HG03469 (cell line): ENCODE measurements around the gene STAMBPL1.
"Not testable (repeated sequence)": the region's sequence is repeated elsewhere in the genome, so short reads cannot be mapped to it uniquely, and the experiment has no call there.

Experiments
- ATAC-seq: cut with Tn5 transposase; IDR thresholded peaks from one replicate; pipeline ENCODE4 v1.9.1; 2021; ENCODE audit warnings: mild to moderate bottlenecking, moderate library complexity, moderate number of reproducible peaks; ENCODE audit not compliant: unreplicated experiment

Gene STAMBPL1

DNA sequence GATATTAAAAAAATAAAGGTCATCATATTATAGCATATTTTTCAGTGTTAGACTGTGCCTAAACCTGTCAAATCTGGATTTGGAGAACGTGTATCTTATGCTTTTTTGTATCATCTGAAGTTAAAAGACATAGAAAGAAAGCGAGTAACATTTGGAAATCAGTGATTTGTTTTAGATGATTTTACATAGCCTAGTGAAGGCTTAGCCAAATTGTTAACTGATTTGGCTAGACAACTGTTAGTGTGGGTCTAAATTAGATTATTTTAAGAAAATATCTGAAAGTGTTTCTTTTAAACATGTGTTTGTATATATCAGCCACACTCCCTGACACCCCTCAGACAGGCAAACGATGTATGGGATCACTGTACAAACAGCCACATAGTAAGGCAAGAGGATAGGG, 36.9 kb downstream of the STAMBPL1 start:
- no peak for ATAC-seq

DNA sequence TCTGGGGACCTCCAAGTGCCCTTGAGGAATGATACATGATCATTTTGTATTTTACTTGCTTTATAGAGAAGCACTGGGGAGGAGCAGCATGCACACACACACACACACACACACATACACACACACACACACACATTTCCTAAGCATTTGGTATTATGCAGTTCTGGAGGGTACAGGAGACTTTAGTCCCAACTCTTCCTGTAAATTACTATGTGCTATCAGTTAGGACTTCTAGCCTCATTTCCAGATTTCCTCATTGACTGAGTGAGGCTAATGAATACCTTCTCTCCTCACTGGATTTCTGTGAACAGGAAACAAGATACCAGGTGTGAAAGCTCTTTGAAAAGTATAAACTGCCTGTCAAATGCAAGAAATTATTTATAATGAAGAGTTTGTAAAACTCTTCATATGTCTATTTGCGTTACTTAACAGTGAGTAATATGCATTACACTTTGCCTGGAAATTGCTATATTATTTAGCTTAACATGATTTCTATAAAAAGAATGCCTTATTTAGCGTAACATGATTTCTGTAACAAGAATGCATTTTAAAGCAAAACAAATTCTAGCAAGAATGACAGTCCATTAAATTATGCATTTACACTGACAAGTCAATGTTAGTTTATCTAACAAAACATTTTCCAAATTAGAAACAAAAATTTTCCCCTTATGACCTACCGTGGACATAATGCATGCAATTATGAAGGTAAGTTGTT, 38.3 kb downstream of the STAMBPL1 start:
- no peak for ATAC-seq

DNA sequence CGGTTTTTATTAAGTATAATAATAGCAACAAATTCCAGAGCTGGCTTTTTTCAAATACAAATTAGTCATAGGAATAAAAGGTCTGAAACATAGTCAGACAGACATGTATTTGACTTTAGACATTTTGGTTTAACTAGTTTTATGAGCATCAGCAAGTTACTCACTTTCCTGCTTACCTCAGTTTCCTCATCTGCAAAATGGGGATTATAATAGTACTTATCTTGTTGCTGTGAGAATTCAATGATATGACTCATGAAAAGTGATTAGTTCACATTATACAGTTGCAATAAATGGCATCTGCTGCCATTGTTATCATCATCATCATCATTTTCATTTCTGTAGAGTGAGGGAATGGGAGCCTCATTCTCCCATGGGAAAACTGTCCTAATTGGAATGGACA, 39.0 kb downstream of the STAMBPL1 start:
- ATAC-seq, result no peak

DNA sequence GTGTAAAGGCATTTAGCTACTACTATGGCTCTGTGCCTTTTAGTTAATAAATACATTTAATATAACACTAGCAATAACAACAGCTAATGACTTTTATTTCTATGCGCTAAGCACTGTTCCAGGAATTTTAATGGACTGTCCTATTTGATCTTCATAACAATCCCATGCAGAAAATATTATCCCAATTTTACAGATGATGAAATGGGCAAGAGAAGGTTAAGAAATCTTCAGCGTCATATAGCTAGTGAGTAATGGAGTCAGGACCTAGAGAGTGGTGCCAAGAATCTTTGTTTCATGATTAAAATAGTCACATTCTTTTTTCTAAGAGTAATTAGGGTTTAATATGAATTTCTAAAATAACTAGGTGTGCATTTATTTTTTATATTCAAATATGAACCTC, 40.2 kb downstream of the STAMBPL1 start:
- no peak for ATAC-seq

DNA sequence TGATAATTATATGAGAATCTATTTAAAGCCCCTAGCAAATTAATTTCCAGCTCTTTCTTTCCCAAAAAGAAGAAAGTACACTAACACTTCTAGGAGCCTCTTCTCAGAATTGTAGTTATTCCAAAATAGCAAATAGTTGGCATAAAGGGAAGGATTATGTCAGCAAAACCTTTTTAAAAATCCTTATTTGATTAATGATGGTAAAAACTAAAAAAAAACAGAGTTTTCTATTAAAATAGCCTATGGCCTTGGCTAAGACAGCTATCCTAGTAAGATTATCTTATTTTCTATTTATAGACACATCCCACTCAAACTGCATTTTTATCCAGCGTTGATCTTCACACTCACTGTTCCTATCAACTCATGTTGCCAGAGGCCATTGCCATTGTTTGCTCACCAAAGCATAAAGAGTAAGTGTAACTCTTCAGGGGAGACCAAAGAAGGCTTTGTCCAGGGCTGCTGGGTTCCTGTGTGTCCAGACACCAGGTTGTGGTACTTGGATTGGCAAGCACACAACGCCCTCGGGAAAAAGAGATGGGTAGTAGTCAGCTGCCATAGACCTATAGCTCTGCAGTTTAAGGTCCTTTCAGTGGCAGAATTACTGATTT, 41.0 kb downstream of the STAMBPL1 start:
- ATAC-seq, result no peak

DNA sequence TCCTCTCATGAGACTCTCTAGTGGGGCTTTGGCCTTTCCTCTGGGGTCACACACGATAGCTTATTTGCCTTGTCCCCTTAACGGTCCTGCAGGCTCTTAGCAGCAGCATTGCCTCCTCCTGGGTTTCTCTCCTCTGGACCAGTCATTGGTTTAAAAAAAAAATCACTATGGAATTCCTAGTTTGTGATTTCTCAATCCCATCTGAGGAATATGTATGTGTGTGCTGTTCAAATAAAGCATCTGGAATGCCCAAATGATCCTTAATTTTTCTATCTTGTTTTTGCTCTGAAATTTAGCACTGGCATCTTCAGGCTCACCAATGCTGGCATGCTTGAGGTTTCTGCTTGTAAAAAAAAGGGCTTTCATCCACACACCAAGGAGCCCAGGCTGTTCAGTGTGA, 42.0 kb downstream of the STAMBPL1 start:
- ATAC-seq, result no peak

DNA sequence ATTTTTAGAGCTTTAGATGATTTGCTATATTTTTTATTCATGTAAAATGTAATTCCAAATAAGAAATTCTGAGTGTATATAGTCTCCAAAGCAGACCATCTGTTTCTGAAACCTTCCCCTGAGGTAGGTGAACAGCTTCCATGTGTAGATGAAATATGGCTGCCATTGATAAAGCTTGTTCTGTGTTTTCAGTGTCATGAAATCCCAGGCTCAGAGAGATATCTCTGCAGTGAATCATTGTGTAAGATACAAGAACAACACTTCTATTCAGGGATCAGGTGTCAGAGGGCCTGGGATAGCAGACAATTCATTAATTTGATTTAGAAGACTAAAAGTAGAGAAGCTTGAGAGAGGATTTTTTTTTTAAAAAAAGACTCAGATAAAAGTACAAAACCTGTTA, 43.5 kb downstream of the STAMBPL1 start:
- no peak for ATAC-seq

DNA sequence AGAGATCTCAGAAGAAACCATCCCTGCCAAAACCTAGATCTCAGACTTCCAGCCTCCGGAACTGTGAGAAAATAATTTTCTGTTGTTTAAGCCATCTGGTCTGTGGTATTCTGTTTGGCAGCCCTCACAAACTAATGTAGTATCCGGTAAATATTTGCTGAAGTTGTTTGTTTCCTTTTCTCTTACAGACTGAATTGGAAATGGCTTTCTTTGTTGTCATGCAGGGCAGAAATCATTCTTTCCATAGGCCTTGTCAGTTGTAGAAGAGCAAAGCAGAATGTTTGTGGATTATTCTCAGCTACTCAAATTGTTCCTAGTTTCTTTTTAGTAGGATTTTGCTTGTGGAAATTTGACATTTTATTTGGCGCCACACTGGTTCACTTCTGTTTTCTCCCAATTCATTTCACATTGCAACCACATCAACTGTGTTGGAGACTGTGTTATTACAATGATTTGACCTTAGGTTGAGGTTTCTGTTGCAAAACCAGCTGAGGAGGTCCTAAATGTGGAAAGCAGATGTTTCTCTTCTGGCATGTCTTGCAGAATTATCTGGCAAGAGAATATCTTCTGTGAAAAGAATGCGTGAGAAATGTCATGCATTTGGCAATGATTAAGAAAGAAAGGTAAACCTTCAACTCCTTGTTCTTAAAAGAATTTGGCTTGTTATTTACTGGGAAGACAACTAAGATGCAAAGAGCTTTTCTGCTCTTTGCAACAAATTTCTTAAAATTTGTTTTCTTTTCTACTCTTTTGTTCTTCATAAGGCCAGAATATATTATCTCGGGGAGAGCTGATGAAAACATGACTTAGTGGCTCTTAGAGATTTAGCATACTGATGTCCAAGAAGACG, 46.7 kb downstream of the STAMBPL1 start:
- no peak for ATAC-seq

DNA sequence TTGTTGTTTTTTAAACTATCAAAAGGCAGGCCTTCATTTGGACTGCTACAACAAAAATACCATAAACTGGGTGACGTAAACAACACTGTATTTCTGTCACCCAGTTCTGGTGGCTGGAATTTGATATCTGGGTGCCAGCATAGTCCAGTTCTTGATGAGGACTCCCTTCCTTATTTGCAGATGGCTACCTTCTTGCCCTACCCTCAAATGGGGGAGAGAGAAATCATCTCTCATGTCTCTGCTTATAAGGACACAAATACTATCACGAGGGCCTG, 47.3 kb downstream of the STAMBPL1 start:
- no peak for ATAC-seq

DNA sequence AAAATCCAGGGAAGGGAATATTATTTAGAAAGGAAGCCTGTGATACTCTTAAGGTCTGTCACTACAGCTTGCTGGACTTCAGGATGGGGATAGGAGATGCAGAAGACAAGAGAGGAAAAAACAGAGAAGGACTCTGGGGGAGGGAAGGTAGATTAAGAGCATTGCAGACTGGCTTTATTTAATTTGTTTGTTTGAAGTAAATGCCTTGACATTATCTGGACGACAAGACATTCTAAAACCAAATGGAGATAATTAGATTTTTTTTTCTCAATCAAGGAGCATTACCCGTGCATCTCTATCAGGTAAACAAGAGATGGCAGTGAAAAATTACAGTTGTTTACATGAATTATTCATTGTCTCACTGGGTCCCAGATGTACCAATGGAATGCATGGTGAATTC, 48.2 kb downstream of the STAMBPL1 start:
- ATAC-seq, result no peak

DNA sequence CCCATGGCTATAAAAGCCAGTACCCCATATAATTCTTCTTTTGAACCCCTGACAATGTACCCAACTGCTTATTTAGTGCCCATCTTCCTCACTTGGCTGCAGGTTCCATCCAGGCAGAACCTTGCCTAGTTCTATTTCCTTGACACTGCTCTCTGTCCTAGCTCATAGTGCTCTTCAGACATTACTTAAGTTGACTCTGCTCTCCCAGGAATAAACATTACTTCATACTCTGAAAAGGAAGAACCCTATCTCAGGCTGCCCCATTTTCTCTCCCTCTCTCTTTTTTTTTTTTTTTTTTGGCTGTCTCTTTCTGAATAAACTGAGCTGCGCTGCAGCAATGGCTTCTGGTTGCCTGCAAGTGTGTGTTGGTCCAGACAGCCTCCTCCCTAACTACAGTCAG, 51.5 kb downstream of the STAMBPL1 start:
- ATAC-seq, result no peak

DNA sequence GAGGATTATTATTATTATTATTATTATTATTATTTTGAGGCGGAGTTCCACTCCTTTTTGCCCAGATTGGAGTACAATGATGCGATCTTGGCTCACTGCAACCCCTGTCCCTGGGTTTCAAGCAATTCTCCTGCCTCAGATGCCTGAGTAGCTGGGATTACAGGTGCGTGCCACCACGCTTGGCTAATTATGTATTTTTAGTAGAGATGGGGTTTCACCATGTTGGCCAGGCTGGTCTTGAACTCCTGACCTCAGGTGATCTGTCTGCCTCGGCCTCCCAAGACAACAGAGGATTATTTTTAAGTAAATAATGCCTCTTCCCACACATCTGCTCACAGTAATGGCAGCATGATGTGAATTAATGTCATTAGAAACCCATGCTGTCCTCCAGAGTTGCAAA, 52.0 kb downstream of the STAMBPL1 start:
- not testable (repeated sequence) for ATAC-seq

DNA sequence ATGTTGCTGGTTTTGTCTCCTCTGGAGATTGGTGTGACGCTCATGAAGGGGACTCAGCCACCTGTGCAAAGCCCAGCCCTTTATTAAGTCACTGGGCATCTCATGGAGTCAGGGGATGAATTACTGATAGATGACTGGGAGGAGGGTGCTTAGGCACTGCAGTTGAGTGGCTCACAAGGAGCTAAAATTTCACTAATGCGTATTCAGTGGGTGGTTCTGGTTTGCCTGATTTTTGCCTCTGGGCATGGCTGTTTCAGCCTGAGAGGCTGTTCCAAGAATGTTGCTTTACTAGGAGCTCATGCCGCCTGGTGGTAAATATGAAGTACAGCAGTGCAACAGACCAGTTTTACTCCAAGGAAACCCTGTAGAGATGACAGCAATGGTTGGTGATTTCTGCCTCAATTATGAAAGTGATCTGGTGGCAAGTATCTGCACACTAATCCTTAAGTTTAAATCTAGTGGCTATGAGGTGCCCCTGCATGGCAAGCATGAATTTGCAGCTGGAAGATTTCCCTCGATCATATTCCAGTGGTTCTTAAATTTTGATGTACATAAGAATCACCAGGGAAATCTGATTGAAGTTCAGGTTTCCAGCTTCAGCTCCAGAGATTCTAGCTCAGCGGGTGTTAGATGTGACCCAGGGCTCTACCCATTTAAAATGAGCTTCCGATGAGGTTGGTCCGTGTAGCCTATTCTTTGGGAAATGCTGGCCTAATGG, 52.7 kb downstream of the STAMBPL1 start:
- ATAC-seq, result no peak

DNA sequence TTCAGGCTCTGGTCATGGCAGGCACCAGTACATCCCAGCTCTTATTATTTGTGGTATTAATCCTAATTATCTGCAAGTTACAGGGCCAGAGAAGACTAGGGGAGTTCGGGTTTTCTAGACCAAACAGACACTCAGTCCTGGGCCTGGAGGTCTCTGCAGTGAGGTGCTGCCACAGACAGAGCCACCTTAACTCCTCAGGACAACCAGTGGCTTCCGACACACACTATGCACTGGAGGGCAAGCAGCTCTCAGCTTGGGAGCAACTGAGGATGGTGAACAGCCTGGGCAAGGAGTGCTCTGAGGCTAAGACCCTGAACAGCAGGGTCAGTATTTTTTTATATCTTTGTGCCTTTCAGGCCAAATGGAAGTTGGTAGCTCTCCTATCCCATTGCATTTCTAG, 53.5 kb downstream of the STAMBPL1 start:
- ATAC-seq, result no peak

DNA sequence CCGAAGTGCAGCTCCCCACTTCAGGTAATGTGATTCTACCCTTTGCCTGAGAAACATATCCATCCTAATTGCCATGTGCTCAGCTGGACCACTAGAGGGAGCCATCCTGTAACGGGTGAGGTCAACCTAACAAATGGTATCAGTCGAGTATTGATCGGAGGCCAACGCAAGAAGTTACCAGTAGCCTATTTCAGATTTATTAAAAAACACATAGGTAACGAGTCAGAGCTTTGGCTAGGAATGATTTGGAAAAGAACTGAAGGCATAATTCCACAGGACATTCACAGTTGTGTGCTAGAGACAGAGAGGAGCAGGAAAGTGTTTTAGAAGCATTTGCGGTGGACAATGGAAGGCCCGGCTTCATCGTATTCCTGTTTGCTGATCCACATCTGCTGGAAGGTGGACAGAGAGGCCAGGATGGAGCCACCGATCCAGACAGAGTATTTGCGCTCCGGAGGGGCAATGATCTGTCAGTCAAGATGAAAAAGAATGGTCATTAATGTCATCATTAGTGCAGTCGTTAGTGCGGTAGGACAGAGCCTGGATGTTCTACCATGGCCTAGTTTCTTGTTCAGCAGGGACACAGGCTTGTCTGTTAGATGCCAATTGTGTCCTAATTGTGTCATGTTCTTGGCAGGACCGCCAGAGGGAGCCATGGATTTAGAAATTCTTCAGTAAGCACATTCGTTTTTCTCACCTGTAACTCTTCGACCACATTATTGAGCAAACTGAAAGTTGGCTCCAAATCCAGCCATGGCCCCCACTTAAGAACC, 55.0 kb downstream of the STAMBPL1 start:
- ATAC-seq, result no peak

DNA sequence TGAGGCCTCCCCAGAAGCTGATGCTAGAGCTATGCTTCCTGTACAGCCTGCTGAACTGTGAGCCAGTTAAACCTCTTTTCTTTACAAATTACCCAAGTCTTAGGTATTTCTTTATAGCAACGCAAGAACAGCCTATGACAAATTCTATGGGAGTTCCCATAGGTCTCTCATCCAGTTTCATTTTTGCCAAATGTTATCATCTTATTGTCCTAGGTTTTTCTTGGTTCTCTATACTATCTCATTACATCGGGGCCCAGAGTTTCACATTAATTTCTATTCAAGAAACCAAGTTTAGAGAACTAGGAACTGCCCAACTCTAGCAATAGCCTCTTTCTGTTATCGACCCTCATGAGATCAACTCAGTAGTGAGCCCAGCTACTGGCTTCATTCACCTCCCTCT, 56.6 kb downstream of the STAMBPL1 start:
- ATAC-seq, result no peak

DNA sequence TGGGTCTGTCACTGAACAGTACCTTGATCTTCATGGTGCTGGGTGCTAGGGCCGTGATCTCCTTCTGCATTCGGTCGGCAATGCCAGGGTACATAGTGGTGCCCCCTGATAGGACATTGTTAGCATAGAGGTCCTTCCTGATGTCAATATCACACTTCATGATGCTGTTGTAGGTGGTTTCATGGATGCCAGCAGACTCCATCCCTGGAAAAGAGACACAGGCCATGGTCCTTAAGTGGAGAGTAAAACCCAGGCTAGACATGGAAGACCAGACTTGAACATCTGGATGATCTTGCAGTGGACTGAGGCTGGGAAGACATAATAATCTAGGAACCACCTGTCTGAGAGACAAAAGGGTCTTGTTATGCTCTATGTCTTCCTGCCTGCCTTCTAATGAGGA, 58.0 kb downstream of the STAMBPL1 start:
- no peak for ATAC-seq

DNA sequence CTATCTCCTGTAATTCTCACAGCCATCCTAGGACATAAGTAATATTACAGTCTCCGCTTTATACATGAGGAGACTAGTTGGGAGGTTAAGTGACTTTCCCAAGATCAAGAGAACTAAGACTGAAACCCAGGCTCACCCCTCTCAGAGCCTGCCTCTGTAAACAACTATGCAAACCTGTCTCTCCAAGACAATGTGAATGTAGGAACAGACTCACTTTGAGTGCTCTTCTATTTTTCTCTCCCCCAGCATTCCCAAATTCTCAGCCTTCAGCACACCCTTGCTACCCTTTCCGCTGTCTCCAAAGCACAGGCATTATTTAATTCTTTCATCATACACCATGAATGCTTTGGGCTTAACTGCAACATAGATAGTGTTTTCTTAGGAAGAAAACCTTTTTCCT, 58.9 kb downstream of the STAMBPL1 start:
- ATAC-seq, result no peak

DNA sequence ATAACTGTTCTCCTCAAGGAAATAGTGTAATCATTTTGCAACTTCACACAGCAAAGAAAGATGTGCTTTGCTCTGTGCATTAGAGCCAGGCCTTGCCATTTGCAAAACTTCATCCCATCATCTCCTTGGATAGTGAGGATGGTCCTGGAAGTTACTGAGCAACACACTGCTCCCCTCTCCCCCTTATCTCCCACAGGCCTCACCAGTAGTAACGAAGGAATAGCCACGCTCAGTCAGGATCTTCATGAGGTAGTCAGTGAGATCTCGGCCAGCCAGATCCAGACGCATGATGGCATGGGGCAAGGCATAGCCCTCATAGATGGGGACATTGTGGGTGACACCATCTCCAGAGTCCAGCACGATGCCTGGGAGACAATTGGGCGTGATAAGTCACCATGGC, 61.0 kb downstream of the STAMBPL1 start:
- no peak for ATAC-seq

DNA sequence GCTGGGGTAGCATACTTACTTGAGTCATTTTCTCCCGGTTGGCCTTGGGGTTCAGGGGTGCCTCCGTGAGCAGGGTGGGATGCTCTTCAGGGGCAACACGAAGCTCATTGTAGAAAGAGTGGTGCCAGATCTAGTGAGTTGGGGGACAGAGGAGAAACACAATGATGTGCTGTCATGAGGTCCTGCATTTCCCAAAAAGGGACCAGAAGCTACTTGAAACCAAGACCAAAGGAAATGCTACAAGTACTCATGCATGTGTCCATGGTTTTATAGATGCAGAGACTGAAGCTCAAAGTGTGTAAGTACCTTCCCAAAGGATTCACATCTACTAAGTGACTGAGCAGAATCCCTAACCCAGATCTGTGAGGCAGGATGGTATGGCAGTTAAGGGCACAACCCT, 63.7 kb downstream of the STAMBPL1 start:
- ATAC-seq, result no peak

DNA sequence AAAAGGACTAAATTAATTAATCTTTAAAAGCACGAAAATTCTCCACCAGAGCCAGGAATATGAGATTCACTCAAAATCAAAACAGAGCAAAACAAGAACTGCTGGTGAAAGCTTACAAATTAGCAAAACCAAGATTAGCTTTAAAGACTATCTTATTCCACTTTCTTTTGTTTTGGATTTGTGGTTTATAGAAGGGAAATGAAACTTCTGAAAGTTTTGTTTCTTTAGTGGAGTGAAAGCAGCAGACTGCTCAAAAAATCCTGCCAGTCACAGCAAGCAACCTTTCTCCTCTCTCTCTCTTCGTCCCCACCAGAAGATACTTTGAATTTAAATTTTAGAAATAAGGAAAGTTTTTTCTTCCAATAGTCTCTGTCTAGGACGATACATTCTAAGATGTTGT, 64.8 kb downstream of the STAMBPL1 start:
- ATAC-seq, result no peak
